ENCODE measurements around the gene TBC1D14. TPM values are rescaled to one million over a fixed set of nuclear protein-coding genes. Genes with fewer than 3 reads are reported as not detected.
A peak's percentile ranks its signal among the peaks of the same experiment; 100 is the strongest.

Gene TBC1D14
- total and polyA plus RNA-seq, 2 of the 4 experiments (the other 2 are of a cell fraction): 31.7 to 40.7 TPM

GRCh38 chr4:7075962-7076695 lies 166.5 kb downstream of the TBC1D14 start:
- Histone ChIP-seq H2AK5ac (ENCODE audit: low read depth, low read length) (no peak overlapping the region), H2AFZ (replicated peaks; ENCODE audit: low read length, poor library complexity) (peak overlapping the region; percentile 33), H3K4me2 (ENCODE audit: low read depth, low read length) (no peak overlapping the region), H2BK5ac (ENCODE audit: low read depth, low read length, poor library complexity, severe bottlenecking) (no peak overlapping the region), H3K4ac (ENCODE audit: low read depth, low read length) (no peak overlapping the region), H3K4me1 (ENCODE audit: control insufficient read depth, insufficient read depth, low read length) (0 out of 2 replicates have a peak, but pooled peaks cover 2% of the 10 kb centered on the region), H3K4me3 (ENCODE audit: insufficient read depth, low read depth, low read length) (no peak overlapping the region), H4K8ac (ENCODE audit: low read depth in 2 of 2, low read length in 2 of 2) (no peak overlapping the region), H2BK120ac (ENCODE audit: low read depth, low read length) (no peak overlapping the region), H3K27ac (ENCODE audit: insufficient read depth, low read length) (no peak overlapping the region), H3K9me3 (ENCODE audit: control insufficient read depth, insufficient read depth, low read length) (no peaks in the 10 kb centered on the region), H2BK20ac (ENCODE audit: low read depth, low read length) (no peak overlapping the region), H3K79me1 (ENCODE audit: low read depth in 1 of 2, low read length in 2 of 2) (no peaks in the 10 kb centered on the region), H2AK9ac (replicated peaks; ENCODE audit: low read depth, low read length, poor library complexity) (no peak overlapping the region), H3K36me3 (ENCODE audit: control insufficient read depth, insufficient read depth, low read length) (no peaks in the 10 kb centered on the region), H3K9me1 (ENCODE audit: insufficient read depth, low read length) (no peaks in the 10 kb centered on the region), H3K9ac (ENCODE audit: low read depth, low read length) (no peak overlapping the region), H3K23ac (ENCODE audit: low read depth, low read length) (no peak overlapping the region), H2BK15ac (ENCODE audit: low read depth, low read length) (no peak overlapping the region), H4K20me1 (ENCODE audit: insufficient read depth, low read length) (no peaks in the 10 kb centered on the region), H3K56ac (ENCODE audit: extremely low read depth, insufficient read depth, low read length) (no peak overlapping the region), H4K5ac (ENCODE audit: low read depth, low read length) (no peak overlapping the region), H3K14ac (replicated peaks; ENCODE audit: low read depth, low read length) (no peak overlapping the region), H3K27me3 (ENCODE audit: control insufficient read depth, insufficient read depth, low read length) (peaks cover 10% of the 10 kb centered on the region), H4K91ac (ENCODE audit: insufficient read depth, low read depth, low read length) (no peak overlapping the region), H3K18ac (ENCODE audit: low read depth, low read length) (no peak overlapping the region)
- BruUV-seq (replicated peaks): no TSS peak
- in situ Hi-C loops (cut with MboI; ENCODE audit: low sequenced_read_pairs) (no loop called here), intact Hi-C loops (cut with micrococcal nuclease) (no loop called here), dilution Hi-C loops (cut with HindIII; ENCODE audit: low sequenced_read_pairs, unreplicated experiment) (no loop called here)
- ChIA-PET POLR2A (ENCODE audit: unreplicated experiment) (no interaction called here), CTCF (no interaction called here)
- TF ChIP-seq FOS (IDR thresholded peaks at IDR 0.05; ENCODE audit: low read depth, low read length) (no peak), MAZ (IDR thresholded peaks at IDR 0.05; ENCODE audit: borderline replicate concordance, low read depth, low read length) (no peak), USF2 (IDR thresholded peaks at IDR 0.05; ENCODE audit: low read depth, low read length) (no peak), MXI1 (IDR thresholded peaks at IDR 0.05; ENCODE audit: borderline replicate concordance, low read depth, low read length) (no peak), ELK1 (IDR thresholded peaks at IDR 0.05; ENCODE audit: borderline replicate concordance, low read depth, low read length) (no peak), SMC3 (IDR thresholded peaks at IDR 0.05; ENCODE audit: low read depth, low read length) (no peak), NFE2L2 (IDR thresholded peaks at IDR 0.05; ENCODE audit: low read depth, low read length) (no peak), BHLHE40 (IDR thresholded peaks at IDR 0.05; ENCODE audit: low read depth, low read length) (no peak), POLR2A (IDR thresholded peaks at IDR 0.05; ENCODE audit: low read depth, low read length) (no peak)
- ATAC-seq (ENCODE audit: low read depth) (no peak), DNase-seq (no peak)
- WGBS, 2 experiments (ENCODE audit: extremely low coverage in 2 of 2, insufficient read length in 1 of 2): 84% methylated on average over 21 of the region's 25 CpGs; no CpG with 5 or more reads in 1 of the 2 experiments
